CD8-positive, alpha-beta memory T cell (primary cell): ENCODE data around the gene TLE2. TPM values are rescaled to one million over a fixed set of nuclear protein-coding genes. Genes with fewer than 3 reads are reported as not detected.
"Not testable (repeated sequence)": the region's sequence is repeated elsewhere in the genome, so short reads cannot be mapped to it uniquely, and the experiment has no call there.

ENCODE experiments used
- CTCF ChIA-PET: fragments of 350-600 bp; sonication (Branson Sonifier 250); formaldehyde crosslinking; loops from one replicate; lab custom pipeline; 2021; ENCODE audit warnings: antibody characterized with exemption; lab: Charles Lee
- POLR2A ChIA-PET: fragments of 350-600 bp; sonication (Branson Sonifier 250); formaldehyde crosslinking; loops from one replicate; lab custom pipeline; 2021; ENCODE audit warnings: antibody characterized with exemption; lab: Charles Lee
- DNase-seq, 5 donors: peaks; one replicate each; pipeline versions ENCODE4 v3.0.0 to v3.0.0-alpha.2; 2020 to 2022; ENCODE audit warnings: mixed read lengths in 1 of 5
- H3K27ac ChIP-seq: one replicate; pipeline ENCODE4 v1.7.0; 2013; ENCODE audit warnings: low read depth, mild to moderate bottlenecking, low read length, moderate library complexity
- H3K27me3 ChIP-seq: 2 replicates; pipeline ENCODE4 v1.7.0; 2013; ENCODE audit warnings: low read length, mild to moderate bottlenecking; ENCODE audit not compliant: insufficient read depth, poor library complexity, severe bottlenecking
- H3K36me3 ChIP-seq: 2 replicates; pipeline ENCODE4 v1.7.0; 2013; ENCODE audit warnings: mild to moderate bottlenecking, low read length, moderate library complexity; ENCODE audit not compliant: insufficient read depth
- H3K4me1 ChIP-seq: 2 replicates; pipeline ENCODE4 v1.7.0; 2013; ENCODE audit warnings: mild to moderate bottlenecking, low read length, moderate library complexity; ENCODE audit not compliant: insufficient read depth
- H3K4me3 ChIP-seq: 2 replicates; pipeline ENCODE4 v1.7.0; 2013; ENCODE audit warnings: mild to moderate bottlenecking, low read length
- H3K9me3 ChIP-seq: 2 replicates; pipeline ENCODE4 v1.7.0; 2013; ENCODE audit warnings: mild to moderate bottlenecking, low read length
- H3K27ac Mint-ChIP-seq, 8 donors: one replicate each; pipeline ENCODE4 v1.8.0; 2020 to 2021; ENCODE audit warnings: mixed read lengths in 8 of 8, mild to moderate bottlenecking in 6 of 8, inconsistent platforms in 3 of 8, moderate library complexity in 3 of 8
- H3K27me3 Mint-ChIP-seq, 2 donors: one replicate each; pipeline ENCODE4 v1.8.0; 2020 to 2021; ENCODE audit warnings: mixed read lengths in 2 of 2, mild to moderate bottlenecking in 1 of 2, moderate library complexity in 1 of 2
- H3K36me3 Mint-ChIP-seq, 3 donors: one replicate each; pipeline ENCODE4 v1.8.0; 2020 to 2021; ENCODE audit warnings: mixed read lengths in 3 of 3, inconsistent platforms in 1 of 3, mild to moderate bottlenecking in 1 of 3
- H3K4me1 Mint-ChIP-seq, 3 donors: one replicate each; pipeline ENCODE4 v1.8.0; 2020 to 2021; ENCODE audit warnings: mixed read lengths in 3 of 3, inconsistent platforms in 1 of 3, mild to moderate bottlenecking in 1 of 3
- H3K4me3 Mint-ChIP-seq, 7 donors: one replicate each; pipeline ENCODE4 v1.8.0; 2020 to 2021; ENCODE audit warnings: mixed read lengths in 7 of 7, mild to moderate bottlenecking in 6 of 7, moderate library complexity in 4 of 7, inconsistent platforms in 2 of 7
- H3K9me3 Mint-ChIP-seq, 5 donors: one replicate each; pipeline ENCODE4 v1.8.0; 2020 to 2022; ENCODE audit warnings: mixed read lengths in 5 of 5, mild to moderate bottlenecking in 3 of 5, moderate library complexity in 2 of 5, inconsistent platforms in 1 of 5
- polyA plus RNA-seq: library from polyadenylated mRNA; unstranded; fragments of 300-500 nt; fragmentation: Illumina TruSeq; gene quantifications from one replicate; pipeline ENCODE4 v1.2.3, GENCODE V29; 2021
- total RNA-seq, 2 experiments: library from RNA; stranded (reverse); gene quantifications; one replicate each; pipeline ENCODE4 v1.2.3, GENCODE V29; 2021

TLE2 gene
- total and polyA plus RNA-seq, 3 experiments from 2014 or later = 3.8 to 5.3 (median 5.0) TPM

DNA sequence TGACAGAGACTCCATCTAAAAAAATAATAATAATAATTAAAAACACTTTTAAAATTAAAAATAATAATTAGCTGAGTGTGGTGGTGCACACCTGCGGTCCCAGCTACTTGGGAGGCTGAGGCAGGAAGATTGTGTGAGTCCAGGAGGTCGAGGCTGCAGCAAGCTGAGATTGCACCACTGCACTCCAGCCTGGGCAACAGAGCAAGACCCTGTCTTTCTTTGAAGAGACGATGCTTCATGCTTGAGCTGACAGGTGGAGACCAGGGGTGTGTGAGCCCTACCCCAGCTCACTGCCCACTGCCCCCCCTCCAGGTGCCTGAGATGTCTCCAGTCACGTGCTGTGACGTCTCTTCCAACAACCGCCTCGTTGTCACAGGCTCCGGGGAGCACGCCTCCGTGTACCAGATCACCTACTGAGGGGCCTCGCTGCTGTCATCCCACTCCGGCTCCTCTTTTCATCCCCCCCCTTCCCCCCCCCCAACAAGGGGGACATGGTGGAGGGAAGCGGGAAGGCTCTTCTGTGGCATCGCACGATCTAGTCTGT is 34.4 kb downstream of the TLE2 start:
- Mint-ChIP-seq H3K4me3 (no peak overlapping the region), H3K27ac (no peak overlapping the region), H3K36me3 (peaks cover 0 to 11% (median 2%) of the 10 kb centered on the region in 3 donors), H3K9me3 (peaks cover 0 to 2% (median 0%) of the 10 kb centered on the region in 5 donors), H3K27me3 (no peaks in the 10 kb centered on the region), H3K4me1 (no peaks in the 10 kb centered on the region)
- Histone ChIP-seq H3K4me3 (no peak overlapping the region), H3K27ac (no peak overlapping the region), H3K9me3 (no peaks in the 10 kb centered on the region), H3K36me3 (no peaks in the 10 kb centered on the region), H3K27me3 (no peaks in the 10 kb centered on the region), H3K4me1 (no peaks in the 10 kb centered on the region)
- POLR2A ChIA-PET = no interaction called here
- DNase-seq = no peak
- CTCF ChIA-PET = no interaction called here

DNA sequence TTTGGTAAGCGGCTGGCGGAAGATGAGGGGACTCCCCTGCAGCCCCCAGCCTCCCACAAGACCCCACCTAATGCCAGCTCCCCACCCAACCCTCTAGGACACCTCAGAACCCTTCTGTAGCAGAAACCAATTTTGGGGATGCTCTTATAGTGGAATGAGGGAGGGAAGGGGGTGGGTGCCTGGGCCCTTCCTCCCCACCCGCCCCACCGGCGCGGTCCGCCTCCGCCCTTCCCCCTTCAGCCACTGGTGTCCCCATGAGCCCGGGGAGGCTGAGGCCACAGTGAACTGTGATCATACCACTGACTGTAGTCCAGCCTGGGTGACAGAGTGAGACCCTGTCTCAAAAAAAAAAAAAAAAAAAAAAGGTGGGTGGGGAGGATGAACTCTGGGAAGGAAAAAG is 35.5 kb downstream of the TLE2 start:
- H3K27ac ChIP-seq = no peak overlapping the region
- ChIA-PET CTCF (no interaction called here), POLR2A (no interaction called here)
- DNase-seq = no peak
- Mint-ChIP-seq H3K4me1 (no peaks in the 10 kb centered on the region), H3K27ac (no peak overlapping the region), H3K36me3 (peaks cover 0 to 7% (median 2%) of the 10 kb centered on the region in 3 donors), H3K9me3 (peaks cover 0 to 2% (median 0%) of the 10 kb centered on the region in 5 donors), H3K4me3 (no peak overlapping the region), H3K27me3 (peaks cover 3 to 4% of the 10 kb centered on the region in 2 donors)
- no peaks in the 10 kb centered on the region for H3K9me3 ChIP-seq
- no peaks in the 10 kb centered on the region for H3K27me3 ChIP-seq
- H3K4me3 ChIP-seq = no peak overlapping the region
- H3K36me3 ChIP-seq = no peaks in the 10 kb centered on the region
- no peaks in the 10 kb centered on the region for H3K4me1 ChIP-seq

DNA sequence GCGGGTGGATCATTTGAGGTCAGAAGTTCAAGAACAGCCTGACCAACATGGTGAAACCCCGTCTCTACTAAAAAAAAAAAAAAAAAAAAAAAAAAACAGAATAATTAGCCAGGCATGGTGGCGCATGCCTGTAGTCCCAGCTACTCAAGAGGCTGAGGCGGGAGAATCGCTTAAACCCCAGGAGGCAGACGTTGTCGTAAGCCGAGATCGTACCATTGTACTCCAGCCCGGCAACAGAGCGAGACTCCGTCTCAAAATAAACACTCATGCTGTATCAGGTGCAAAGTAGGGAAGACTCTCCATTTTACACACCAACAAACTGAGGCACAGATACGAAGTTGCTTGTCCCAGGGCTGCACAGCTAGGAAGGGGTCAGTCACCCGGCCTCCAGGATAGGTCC is 36.1 kb downstream of the TLE2 start:
- Mint-ChIP-seq H3K36me3 (peaks cover 0 to 7% (median 2%) of the 10 kb centered on the region in 3 donors), H3K27ac (no peak overlapping the region), H3K27me3 (peaks cover 4 to 5% of the 10 kb centered on the region in 2 donors), H3K9me3 (peaks cover 0 to 2% (median 0%) of the 10 kb centered on the region in 5 donors), H3K4me1 (no peaks in the 10 kb centered on the region), H3K4me3 (no peak overlapping the region)
- Histone ChIP-seq H3K4me1 (no peaks in the 10 kb centered on the region), H3K36me3 (no peaks in the 10 kb centered on the region), H3K27me3 (no peaks in the 10 kb centered on the region), H3K4me3 (no peak overlapping the region), H3K27ac (no peak overlapping the region), H3K9me3 (no peaks in the 10 kb centered on the region)
- ChIA-PET POLR2A (no interaction called here), CTCF (no interaction called here)
- DNase-seq = no peak

DNA sequence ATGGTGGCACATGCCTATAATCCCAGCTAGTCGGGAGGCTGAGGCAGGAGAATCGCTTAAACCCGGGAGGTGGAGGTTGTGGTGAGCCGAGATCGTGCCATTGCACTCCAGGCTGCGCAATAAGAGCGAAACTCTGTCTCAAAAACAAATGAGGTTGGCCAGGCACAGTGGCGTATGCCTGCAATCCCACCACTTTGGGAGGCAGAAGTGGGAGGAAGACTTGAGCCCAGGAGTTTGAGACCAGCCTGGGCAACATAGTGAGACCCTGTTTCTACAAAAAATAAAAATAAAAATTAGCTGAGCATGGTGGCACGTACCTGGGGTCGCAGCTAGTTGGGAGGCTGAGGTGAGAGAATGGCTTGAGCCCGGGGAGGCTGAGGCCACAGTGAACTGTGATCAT is 36.7 kb downstream of the TLE2 start:
- H3K9me3 Mint-ChIP-seq, H3K4me3 Mint-ChIP-seq, POLR2A ChIA-PET, H3K4me1 Mint-ChIP-seq, H3K36me3 Mint-ChIP-seq, H3K27me3 ChIP-seq, H3K27ac Mint-ChIP-seq, H3K4me3 ChIP-seq, DNase-seq, H3K36me3 ChIP-seq, CTCF ChIA-PET, H3K27me3 Mint-ChIP-seq, H3K9me3 ChIP-seq, H3K27ac ChIP-seq, H3K4me1 ChIP-seq: not testable (repeated sequence)

DNA sequence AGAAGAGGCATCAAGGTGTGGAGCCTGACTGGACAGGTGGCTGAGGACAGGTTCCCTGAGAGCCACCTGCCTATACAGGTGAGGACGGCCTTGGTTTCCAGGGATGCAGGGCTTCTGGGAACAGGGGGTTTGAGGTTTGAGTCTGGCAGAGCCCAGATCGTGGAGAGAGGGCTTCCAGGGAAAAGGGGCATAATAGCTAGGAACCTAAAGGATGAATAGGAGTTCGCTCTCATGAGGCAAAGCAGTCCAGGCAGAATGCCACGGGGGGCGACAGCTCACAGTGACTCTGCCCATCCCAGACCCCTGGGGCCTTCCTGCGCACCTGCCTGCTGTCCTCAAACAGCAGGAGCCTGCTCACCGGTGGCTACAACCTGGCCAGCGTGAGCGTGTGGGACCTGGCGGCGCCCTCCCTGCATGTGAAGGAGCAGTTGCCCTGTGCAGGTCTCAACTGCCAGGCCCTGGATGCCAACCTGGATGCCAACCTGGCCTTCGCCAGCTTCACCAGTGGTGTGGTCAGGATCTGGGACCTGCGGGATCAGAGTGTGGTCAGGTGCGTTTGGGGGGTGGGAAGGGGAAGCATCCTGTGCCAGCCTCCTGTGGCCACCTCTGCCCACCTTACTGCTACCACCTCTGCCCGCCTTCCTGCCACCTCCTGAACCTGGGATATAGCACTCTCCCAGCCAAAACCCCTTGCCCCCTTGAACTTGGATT is 39.7 kb downstream of the TLE2 start:
- Mint-ChIP-seq H3K36me3 (no peaks in the 10 kb centered on the region), H3K9me3 (no peaks in the 10 kb centered on the region), H3K27ac (no peak overlapping the region), H3K4me1 (no peaks in the 10 kb centered on the region), H3K4me3 (no peak overlapping the region), H3K27me3 (peaks cover 5 to 7% of the 10 kb centered on the region in 2 donors)
- no peak for DNase-seq
- Histone ChIP-seq H3K27ac (no peak overlapping the region), H3K27me3 (no peaks in the 10 kb centered on the region), H3K4me1 (no peaks in the 10 kb centered on the region), H3K4me3 (no peak overlapping the region), H3K36me3 (no peaks in the 10 kb centered on the region), H3K9me3 (no peaks in the 10 kb centered on the region)
- ChIA-PET CTCF (interaction anchor here (1.0 kb wide), 1 partner anchor 13 kb away, joined by 3 read pairs; the partner anchor contains the start of gene TLE6), POLR2A (no interaction called here)

DNA sequence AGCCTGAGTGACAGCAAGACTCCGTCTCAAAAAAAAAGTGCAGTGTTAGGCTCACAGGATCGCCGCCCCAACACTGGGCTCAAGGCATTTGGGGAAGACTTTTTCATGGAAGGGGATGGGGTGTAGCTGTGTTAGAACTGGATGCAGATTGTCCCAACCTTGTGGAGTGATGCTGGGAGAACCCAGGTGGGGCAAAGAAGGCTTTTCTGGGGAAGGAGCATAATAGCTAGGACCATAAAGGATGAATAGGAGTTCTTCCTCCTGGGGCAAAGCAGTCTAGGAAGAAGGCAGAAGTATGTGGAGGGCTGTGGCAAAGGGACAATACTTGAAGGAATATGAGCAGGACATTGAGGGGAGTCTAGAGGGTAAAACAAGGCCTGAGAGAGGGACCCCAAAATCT is 40.5 kb downstream of the TLE2 start:
- no peaks in the 10 kb centered on the region for H3K9me3 ChIP-seq
- ChIA-PET CTCF (interaction anchor here (1.0 kb wide), 1 partner anchor 12 kb away, joined by 3 read pairs; the partner anchor contains the start of gene TLE6), POLR2A (no interaction called here)
- no peak overlapping the region for H3K4me3 ChIP-seq
- no peaks in the 10 kb centered on the region for H3K36me3 ChIP-seq
- H3K4me1 Mint-ChIP-seq = no peaks in the 10 kb centered on the region
- DNase-seq = no peak
- H3K27ac ChIP-seq = no peak overlapping the region
- H3K36me3 Mint-ChIP-seq = no peaks in the 10 kb centered on the region
- H3K27ac Mint-ChIP-seq = no peak overlapping the region
- no peak overlapping the region for H3K4me3 Mint-ChIP-seq
- H3K9me3 Mint-ChIP-seq = no peaks in the 10 kb centered on the region
- peaks cover 6 to 9% of the 10 kb centered on the region in 2 donors for H3K27me3 Mint-ChIP-seq
- no peaks in the 10 kb centered on the region for H3K27me3 ChIP-seq
- no peaks in the 10 kb centered on the region for H3K4me1 ChIP-seq

DNA sequence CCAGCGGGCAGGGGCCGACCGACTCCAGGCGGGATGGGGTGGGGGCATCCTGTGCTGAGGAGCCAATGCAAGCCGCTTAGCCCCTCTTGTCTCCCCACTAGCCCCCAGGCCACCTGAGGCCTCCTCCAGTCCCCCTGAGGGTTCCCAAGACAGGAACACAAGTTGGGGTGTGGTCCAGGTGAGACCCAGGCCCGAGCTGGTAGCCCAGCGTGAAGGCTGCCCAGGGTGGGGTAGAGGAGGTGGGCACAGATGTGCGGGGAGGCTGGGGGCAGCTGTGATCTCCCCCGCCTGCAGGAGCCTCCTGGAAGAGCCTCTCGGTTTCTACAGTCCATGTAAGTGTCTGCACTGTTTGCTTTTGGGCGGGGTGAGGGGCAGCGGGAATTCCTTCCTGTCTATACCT is 41.3 kb downstream of the TLE2 start:
- H3K4me3 ChIP-seq = no peak overlapping the region
- H3K4me1 ChIP-seq = no peaks in the 10 kb centered on the region
- Mint-ChIP-seq H3K27me3 (peaks cover 10 to 13% of the 10 kb centered on the region in 2 donors), H3K9me3 (no peaks in the 10 kb centered on the region), H3K4me3 (no peak overlapping the region), H3K4me1 (no peaks in the 10 kb centered on the region), H3K27ac (no peak overlapping the region), H3K36me3 (no peaks in the 10 kb centered on the region)
- H3K36me3 ChIP-seq = no peaks in the 10 kb centered on the region
- H3K27ac ChIP-seq = no peak overlapping the region
- no peak for DNase-seq
- CTCF ChIA-PET = no interaction called here
- no peaks in the 10 kb centered on the region for H3K9me3 ChIP-seq
- POLR2A ChIA-PET = no interaction called here
- no peaks in the 10 kb centered on the region for H3K27me3 ChIP-seq

DNA sequence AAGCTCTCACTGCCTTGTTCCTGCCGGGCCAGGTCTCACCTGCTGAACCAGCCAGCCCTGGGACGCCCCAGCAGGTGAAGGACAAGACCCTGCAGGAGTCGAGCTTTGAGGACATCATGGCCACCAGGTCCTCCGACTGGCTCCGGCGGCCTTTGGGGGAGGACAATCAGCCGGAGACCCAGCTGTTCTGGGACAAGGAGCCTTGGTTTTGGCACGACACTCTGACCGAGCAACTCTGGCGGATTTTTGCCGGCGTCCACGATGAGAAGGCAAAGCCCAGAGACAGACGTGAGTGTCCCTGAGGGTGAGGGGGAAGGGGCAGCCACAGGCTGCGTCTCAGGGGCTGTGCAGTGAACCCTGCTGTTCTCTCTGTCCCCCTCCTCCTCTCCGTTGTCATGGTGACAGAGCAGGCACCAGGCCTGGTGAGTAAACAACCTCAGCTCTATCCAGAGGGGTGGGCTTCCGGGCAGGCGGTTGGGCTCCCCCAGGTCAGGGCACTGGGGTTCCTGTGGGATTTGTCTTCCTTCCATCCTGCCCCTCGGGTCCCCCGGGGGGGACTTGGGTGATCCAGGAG is 42.0 kb downstream of the TLE2 start:
- no peak overlapping the region for H3K27ac Mint-ChIP-seq
- H3K4me3 ChIP-seq = no peak overlapping the region
- no peaks in the 10 kb centered on the region for H3K4me1 ChIP-seq
- H3K36me3 Mint-ChIP-seq = no peaks in the 10 kb centered on the region
- H3K36me3 ChIP-seq = no peaks in the 10 kb centered on the region
- peaks cover 10 to 13% of the 10 kb centered on the region in 2 donors for H3K27me3 Mint-ChIP-seq
- ChIA-PET POLR2A (no interaction called here), CTCF (no interaction called here)
- H3K9me3 ChIP-seq = no peaks in the 10 kb centered on the region
- no peaks in the 10 kb centered on the region for H3K27me3 ChIP-seq
- no peaks in the 10 kb centered on the region for H3K9me3 Mint-ChIP-seq
- no peak overlapping the region for H3K27ac ChIP-seq
- no peaks in the 10 kb centered on the region for H3K4me1 Mint-ChIP-seq
- no peak for DNase-seq
- H3K4me3 Mint-ChIP-seq = no peak overlapping the region
